Erythroblast (primary cell): ENCODE results near the gene ELANE.
"Not testable (repeated sequence)": the region's sequence is repeated elsewhere in the genome, so short reads cannot be mapped to it uniquely, and the experiment has no call there.

ENCODE experiments used
- DNase-seq, 2 experiments: peaks; one replicate each; lab custom pipeline; 2025; lab: John Stamatoyannopoulos, UW
- GATA1 ChIP-seq: IDR thresholded peaks from 2 replicates; pipeline ENCODE4 v1.6.1; 2011; ENCODE audit warnings: low read depth, mild to moderate bottlenecking, control low read depth, low read length, moderate library complexity
- POLR2A ChIP-seq: IDR thresholded peaks from 2 replicates; pipeline ENCODE4 v1.6.1; 2011; ENCODE audit warnings: mild to moderate bottlenecking, low read length

The ELANE gene

DNA sequence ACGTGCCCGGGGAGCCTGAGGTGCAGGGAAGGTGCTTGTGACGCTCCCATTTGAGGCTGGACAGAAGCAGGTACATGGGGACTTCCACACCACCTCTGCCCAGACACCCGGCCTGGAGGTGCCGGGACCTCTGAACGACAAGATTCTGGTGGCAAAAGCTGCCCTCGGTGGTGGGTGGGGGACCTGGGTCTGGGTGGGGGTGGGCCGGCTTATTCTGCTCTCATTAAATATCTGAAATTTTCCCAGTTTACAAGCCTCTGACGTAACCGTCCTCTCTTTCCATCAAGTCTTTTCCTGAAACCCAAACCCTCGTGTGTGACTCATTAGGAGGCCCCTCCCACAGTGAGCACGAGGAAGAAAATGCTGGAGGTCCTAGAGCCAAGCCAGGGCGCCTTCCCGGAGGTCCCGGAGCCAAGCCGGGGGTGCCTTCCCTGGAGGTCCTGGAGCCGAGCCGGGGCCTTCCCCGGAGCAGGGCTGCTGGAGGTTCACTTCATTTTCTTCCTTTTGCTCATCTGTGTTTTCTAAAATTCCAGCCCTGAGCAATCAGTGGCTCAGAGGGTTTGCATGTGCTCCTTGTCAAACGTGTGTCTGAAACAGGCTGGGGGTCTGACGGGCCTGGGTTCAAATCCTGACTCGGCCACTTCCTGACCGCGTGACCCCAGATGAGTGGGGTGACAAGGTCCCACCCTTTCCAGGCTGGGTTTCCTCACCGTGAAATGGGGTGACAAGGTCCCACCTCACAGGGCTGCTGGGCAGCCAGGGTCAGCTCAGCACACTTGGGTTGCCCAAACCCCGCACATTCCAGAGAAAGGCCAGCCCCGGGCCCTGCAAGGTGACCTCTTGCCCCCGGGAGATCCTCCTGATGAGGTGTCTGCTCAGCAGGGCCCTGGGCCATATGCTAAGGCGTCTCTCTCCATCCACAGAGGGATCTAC is 17.4 kb downstream of the ELANE start:
- TF ChIP-seq POLR2A: no peak
- TF ChIP-seq GATA1: no peak
- DNase-seq: no peak

DNA sequence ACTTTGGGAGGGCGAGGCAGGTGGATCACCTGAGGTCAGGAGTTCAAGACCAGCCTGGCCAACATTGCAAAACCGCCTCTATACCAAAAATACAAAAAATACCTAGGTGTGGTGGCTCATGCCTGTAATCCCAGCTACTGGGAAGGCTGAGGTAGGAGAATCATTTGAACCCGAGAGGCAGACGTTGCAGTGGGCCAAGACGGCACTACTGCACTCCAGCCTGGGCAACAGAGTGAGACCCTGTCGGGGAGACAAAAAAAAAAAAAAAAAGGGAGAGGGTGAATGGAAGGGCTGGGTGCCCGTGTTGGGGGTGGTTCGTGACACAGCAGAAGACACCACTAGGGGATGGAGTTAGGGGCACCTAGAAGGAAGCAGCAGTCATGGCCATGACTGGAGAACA is 18.2 kb downstream of the ELANE start:
- no peak for TF ChIP-seq GATA1
- TF ChIP-seq POLR2A: no peak
- no peak for DNase-seq

DNA sequence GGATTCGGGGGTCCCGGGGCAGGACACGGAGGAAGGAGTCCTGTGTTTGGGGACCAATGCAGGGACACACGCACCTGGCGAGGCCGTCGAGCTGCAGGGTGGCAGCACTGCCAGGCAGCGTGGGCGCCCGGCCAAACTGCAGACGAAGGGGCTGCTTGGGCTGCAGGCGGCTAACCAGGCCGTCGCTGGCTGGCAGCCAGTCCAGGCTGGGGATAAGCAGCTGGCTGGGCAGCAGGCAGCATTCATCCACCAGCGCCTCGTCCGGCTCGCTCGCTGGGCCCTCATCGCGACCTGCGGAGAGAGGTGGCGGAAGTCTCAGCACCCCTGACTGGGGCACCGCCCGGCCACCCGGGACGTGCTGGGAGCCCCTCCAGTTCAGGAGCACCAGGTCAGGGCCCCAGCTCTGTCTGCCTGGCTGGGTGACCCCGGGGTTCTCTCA is 18.9 kb downstream of the ELANE start:
- TF ChIP-seq POLR2A: no peak
- no peak for TF ChIP-seq GATA1
- DNase-seq: no peak

DNA sequence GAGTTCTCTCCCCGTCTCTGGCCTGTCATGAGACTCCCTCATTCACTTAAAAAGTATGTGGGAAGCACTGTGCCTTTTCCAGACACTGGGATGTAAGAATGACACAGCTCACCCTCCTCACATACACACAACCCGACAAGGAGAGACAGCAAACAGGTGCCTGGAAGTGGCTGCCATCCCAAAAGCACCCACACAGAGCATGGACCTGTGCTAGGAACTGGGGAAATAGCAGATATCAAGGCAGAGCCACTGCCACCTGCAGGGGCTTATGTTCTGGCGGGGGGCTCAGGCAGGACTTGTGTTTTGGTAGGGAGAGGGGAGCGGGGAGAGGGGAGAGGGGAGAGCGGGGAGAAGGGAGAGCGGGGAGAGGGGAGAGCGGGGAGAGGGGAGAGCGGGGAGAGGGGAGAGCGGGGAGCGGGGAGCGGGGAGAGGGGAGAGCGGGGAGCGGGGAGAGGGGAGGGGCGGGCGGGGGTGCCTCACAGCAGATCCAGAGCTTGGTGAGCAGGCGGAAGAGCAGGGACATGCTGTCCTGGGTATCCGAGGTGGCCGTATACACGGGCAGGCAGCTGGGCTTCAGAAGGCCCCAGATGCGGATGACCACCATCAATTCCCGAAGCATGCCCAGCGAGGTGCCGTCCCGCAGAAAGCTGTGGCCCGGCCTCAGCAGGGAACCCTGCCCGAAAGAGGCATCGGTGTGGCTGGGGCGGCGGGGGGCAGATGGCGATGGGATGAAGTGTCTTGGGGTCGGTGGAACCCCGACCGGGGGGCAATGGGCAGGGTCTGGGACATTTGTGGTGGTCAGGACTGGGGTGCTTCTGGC is 19.6 kb downstream of the ELANE start:
- TF ChIP-seq GATA1 (no peak), POLR2A (no peak)
- no peak for DNase-seq

DNA sequence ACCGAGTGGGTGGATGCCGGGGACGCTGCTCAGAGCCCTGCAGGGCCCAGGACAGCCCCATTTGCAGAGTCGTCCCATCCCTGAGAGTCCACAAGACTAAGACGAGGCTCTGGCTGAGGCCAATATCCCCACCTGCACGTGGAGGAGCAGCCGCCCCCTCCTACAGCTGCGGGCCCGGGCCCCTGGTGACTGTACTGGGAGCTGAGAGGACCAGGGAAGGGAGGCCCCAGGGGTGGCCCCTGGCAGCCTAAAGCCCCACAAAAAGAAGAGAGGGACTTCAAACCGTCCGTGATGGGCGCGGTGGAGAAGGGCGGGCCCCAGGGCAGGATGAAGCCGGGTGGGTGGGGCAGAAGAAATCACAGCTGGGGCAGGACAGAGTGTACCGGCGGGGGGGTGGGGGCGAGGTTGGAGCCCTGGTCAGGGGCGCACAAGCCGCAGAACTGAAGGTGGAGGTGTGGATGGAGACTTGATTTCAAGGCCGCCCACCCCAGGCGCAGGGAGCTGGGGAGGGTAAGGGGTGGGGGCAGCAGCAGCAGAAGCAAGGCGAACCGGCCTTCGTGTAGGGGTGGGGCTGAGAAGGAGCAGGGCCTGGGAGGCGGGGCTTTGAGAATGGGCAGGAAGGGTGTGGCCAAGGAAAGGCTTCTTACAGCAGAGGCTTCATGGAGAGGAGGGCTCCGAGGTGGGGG is 20.3 kb downstream of the ELANE start:
- peak; percentile 76 to 81 for DNase-seq
- TF ChIP-seq POLR2A: no peak
- no peak for TF ChIP-seq GATA1

DNA sequence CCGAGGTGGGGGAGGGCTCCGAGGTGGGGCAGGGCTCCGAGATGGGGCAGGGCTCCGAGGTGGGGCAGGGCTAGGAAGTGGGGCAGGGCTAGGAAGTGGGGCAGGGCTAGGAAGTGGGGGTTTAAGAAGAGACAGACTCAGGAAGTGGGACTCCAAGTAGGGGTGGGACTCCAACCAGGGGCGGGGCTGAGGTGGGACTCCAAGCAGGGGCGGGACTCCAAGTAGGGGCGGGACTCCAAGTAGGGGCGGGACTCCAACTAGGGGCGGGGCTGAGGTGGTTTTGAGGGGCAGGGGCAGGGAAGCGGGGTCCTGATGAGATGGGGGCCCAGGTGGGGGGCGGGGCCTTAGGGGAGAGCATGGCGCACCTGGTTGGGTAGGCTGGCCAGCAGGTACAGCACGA is 21.0 kb downstream of the ELANE start:
- TF ChIP-seq POLR2A (no peak), GATA1 (no peak)

DNA sequence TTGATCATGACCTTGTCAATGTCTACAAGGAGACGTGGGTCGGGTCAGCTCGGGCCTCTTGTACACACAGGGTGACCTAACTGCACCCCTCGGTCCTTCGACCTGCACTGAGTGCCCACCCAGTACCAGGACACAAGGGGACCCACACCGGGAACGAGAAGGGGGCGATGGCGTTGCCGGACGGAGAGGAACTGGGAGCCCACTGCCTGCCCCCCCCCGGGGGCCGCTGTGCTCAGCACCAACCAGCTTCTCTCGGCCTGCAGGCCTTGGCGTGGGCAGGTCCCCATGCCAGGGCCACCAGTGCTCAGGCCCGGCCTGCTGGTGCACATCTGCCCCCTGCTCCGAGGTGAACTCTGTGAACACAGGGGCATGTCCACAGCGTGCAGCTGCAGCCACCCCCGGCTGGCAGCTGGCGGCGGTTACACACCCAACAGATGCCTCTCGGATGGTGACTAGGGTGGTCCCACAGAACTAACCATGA is 21.5 kb downstream of the ELANE start:
- TF ChIP-seq POLR2A (no peak), GATA1 (no peak)
- no peak for DNase-seq

More for the DNA sequence above, 21.0 kb downstream of the ELANE start:
- peak; percentile 64 for DNase-seq

DNA sequence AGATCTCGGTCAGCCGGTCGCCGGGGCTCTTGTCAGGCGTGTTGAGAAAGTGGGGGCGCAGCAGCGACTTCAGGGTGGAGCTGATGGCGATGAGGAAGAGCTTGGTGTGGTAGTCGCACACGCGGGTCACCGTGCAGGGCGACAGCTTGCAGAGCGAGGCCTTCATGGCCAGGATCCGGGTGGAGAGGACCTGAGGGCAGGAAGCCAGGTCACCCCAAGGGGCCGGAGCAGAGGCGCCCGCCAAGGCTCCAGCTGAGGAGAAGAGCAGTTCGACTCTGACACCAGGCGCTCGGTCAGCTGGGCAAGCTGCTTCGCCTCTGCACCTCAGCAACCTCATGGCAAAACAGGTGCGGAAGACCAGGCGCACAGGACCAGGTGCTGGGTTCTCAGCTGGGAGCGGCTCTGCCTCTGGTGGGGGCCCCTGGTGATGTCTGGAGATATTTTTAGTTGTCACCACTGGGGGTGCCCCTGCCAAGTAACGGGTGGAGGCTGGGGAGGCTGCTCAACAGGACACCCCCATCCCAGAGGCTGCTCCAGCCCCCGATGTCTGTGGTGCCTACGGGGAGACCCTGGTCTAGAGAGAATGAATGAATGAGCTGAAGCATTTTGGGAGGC is 23.3 kb downstream of the ELANE start:
- no peak for TF ChIP-seq GATA1
- no peak for TF ChIP-seq POLR2A
- no peak for DNase-seq

DNA sequence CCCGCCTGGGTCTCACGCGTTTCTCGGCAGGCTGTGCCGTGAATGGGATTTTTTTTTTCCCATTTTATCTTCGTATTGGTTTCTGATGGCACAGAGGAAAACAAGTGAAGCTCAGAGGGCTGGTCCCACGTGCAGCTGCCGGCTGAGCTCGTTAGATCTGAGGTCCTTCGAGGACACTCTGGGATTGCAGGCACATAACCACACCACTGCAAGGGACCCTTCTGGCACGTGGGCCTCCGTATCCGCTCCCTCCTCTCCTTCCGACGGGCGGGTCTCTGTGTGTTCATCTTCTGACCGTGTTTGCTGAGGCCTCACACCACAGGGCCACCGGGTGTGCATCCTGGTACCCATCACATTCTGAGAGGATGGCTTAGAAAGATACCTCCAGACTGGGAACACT is 24.0 kb downstream of the ELANE start:
- TF ChIP-seq GATA1 (no peak), POLR2A (no peak)
- no peak for DNase-seq

DNA sequence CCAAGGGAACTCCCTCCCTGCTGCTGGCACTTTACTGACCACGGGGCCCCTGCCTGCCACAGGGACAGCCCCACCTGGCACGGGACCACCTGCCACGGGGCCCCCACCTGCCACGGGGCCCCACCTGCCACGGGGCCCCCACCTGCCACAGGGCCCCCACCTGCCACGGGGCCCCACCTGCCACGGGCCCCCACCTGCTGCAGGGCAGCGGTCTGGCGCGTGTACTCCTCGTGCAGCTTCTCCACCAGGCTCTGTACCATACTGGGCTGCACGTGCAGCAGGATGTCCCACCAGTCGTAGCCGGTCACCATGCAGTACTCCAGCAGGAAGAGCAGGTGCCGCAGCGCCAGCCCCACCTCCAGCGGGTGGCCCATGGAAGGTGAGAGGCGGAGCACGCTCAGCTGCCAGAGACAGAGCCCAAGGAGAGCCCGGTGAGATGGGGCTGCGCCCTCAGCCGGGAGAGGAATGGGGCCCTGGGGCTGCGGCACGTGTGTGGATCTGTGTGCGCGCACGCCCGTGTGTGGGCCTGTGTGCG is 24.7 kb downstream of the ELANE start:
- TF ChIP-seq GATA1 (no peak), POLR2A (no peak)
- no peak for DNase-seq

DNA sequence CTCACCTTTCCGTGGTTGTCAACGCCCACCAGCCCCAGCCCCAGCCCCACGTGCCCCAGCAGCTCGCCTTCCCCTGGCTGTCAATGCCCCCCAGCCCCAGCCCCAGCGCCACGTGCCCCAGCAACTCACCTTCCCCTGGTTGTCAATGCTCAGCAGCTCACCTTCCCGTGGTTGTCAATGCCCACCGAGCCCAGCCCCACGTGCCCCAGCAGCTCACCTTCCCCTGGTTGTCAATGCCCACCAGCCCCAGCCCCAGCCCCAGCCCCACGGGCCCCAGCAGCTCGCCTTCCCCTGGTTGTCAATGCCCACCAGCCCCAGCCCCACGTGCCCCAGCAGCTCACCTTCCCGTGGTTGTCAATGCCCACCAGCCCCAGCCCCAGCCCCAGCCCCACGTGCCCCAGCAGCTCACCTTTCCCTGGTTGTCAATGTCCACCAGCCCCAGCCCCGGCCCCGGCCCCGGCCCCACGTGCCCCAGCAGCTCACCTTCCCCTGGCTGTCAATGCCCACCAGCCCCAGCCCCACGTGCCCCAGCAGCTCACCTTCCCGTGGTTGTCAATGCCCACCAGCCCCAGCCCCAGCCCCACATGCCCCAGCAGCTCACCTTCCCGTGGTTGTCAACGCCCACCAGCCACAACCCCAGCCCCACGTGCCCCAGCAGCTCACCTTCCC is 26.0 kb downstream of the ELANE start:
- not testable (repeated sequence) for DNase-seq

DNA sequence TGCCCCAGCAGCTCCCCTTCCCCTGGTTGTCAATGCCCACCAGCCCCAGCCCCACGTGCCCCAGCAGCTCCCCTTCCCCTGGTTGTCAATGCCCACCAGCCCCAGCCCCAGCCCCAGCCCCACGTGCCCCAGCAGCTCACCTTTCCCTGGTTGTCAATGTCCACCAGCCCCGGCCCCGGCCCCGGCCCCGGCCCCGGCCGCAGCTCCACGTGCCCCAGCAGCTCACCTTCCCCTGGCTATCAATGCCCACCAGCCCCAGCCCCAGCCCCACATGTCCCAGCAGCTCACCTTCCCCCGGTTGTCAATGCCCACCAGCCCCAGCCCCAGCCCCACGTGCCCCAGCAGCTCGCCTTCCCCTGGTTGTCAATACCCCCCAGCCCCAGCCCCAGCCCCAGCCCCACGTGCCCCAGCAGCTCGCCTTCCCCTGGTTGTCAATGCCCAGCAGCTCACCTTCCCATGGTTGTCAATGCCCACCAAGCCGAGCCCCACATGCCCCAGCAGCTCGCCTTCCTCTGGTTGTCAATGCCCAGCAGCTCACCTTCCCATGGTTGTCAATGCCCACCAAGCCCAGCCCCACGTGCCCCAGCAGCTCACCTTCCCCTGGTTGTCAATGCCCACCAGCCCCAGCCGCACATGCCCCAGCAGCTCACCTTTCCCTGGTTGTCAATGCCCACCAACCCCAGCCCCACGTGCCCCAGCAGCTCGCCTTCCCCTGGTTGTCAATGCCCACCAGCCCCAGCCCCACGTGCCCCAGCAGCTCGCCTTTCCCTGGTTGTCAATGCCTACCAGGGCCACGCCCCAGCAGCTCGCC is 26.9 kb downstream of the ELANE start:
- not testable (repeated sequence) for DNase-seq
